Duodenal mucosa (tissue), 2 donors: ENCODE data around the gene PCDHA8.
A peak's percentile ranks its signal among the peaks of the same experiment; 100 is the strongest.
"Not testable (repeated sequence)": the region's sequence is repeated elsewhere in the genome, so short reads cannot be mapped to it uniquely, and the experiment has no call there.

ENCODE experiments used
- H3K27ac ChIP-seq: one replicate; pipeline ENCODE4 v1.7.0; 2013; ENCODE audit warnings: low read depth, low read length
- H3K27me3 ChIP-seq, 2 donors: one replicate each; pipeline ENCODE4 v1.7.0; 2013; ENCODE audit warnings: low read length in 2 of 2, control low read depth in 1 of 2; ENCODE audit not compliant: insufficient read depth in 2 of 2, control insufficient read depth in 1 of 2
- H3K36me3 ChIP-seq, 2 donors: one replicate each; pipeline ENCODE4 v1.7.0; 2013; ENCODE audit warnings: low read length in 2 of 2, control low read depth in 1 of 2; ENCODE audit not compliant: insufficient read depth in 2 of 2, control insufficient read depth in 1 of 2
- H3K4me1 ChIP-seq, 2 donors: one replicate each; pipeline ENCODE4 v1.7.0; 2013; ENCODE audit warnings: low read length in 2 of 2, control low read depth in 1 of 2; ENCODE audit not compliant: insufficient read depth in 2 of 2, control insufficient read depth in 1 of 2
- H3K4me3 ChIP-seq, 2 donors: one replicate each; pipeline ENCODE4 v1.7.0; 2013; ENCODE audit warnings: low read length in 2 of 2, low read depth in 1 of 2
- H3K9ac ChIP-seq, 2 donors: one replicate each; pipeline ENCODE4 v1.7.0; 2013; ENCODE audit warnings: low read length in 2 of 2, low read depth in 1 of 2
- H3K9me3 ChIP-seq, 2 donors: one replicate each; pipeline ENCODE4 v1.7.0; 2013; ENCODE audit warnings: low read length in 2 of 2, control low read depth in 1 of 2; ENCODE audit not compliant: control insufficient read depth in 1 of 2

Gene PCDHA8

GRCh38 chr5:140806834-140807775 lies 33.9 kb upstream of the PCDHA8 start, which contains the start of gene PCDHA4:
Gene PCDHA4 (plus strand): TSS chr5:140807068.
- no peak within 1 kb of the TSS for H3K27ac ChIP-seq
- H3K36me3 ChIP-seq, result no peaks in the 10 kb centered on the region
- H3K9me3 ChIP-seq, result peaks cover 7 to 28% of the 10 kb centered on the region in 2 donors
- peak within 1 kb of the TSS in 1 of 2 donors; percentile 48 for H3K4me3 ChIP-seq
- H3K4me1 ChIP-seq, result no peaks in the 10 kb centered on the region
- H3K9ac ChIP-seq, result no peak within 1 kb of the TSS
- no peaks in the 10 kb centered on the region for H3K27me3 ChIP-seq

- not testable (repeated sequence) for H3K4me1 ChIP-seq, H3K27me3 ChIP-seq, H3K9ac ChIP-seq, H3K36me3 ChIP-seq, H3K27ac ChIP-seq, H3K4me3 ChIP-seq
- H3K9me3 ChIP-seq, result peaks cover 9 to 16% of the 10 kb centered on the region in 2 donors
These were observed 32.6 kb upstream of the PCDHA8 start for GRCh38 chr5:140808241-140808888.

- no peak overlapping the region for H3K9ac ChIP-seq
- H3K9me3 ChIP-seq, result peaks cover 11 to 16% of the 10 kb centered on the region in 2 donors
- H3K27ac ChIP-seq, result no peak overlapping the region
- no peaks in the 10 kb centered on the region for H3K36me3 ChIP-seq
- H3K27me3 ChIP-seq, result no peaks in the 10 kb centered on the region
- H3K4me3 ChIP-seq, result no peak overlapping the region
- H3K4me1 ChIP-seq, result no peaks in the 10 kb centered on the region
These were observed 32.1 kb upstream of the PCDHA8 start for GRCh38 chr5:140808889-140809291.

- no peak within 1 kb of the TSS for H3K9ac ChIP-seq
- H3K27me3 ChIP-seq, result no peaks in the 10 kb centered on the region
- H3K27ac ChIP-seq, result no peak within 1 kb of the TSS
- H3K4me3 ChIP-seq, result no peak within 1 kb of the TSS
- no peaks in the 10 kb centered on the region for H3K36me3 ChIP-seq
- H3K9me3 ChIP-seq, result peaks cover 4 to 9% of the 10 kb centered on the region in 2 donors
- no peaks in the 10 kb centered on the region for H3K4me1 ChIP-seq
These were observed 19.4 kb upstream of the PCDHA8 start, which contains the start of gene PCDHA5 for GRCh38 chr5:140821375-140822280. Gene PCDHA5 (plus strand): TSS chr5:140821613.

GRCh38 chr5:140822281-140822629 lies 18.7 kb upstream of the PCDHA8 start:
- H3K27me3 ChIP-seq, result no peaks in the 10 kb centered on the region
- H3K9ac ChIP-seq, result no peak overlapping the region
- no peaks in the 10 kb centered on the region for H3K4me1 ChIP-seq
- no peak overlapping the region for H3K4me3 ChIP-seq
- H3K36me3 ChIP-seq, result no peaks in the 10 kb centered on the region
- no peak overlapping the region for H3K27ac ChIP-seq
- peaks cover 4 to 9% of the 10 kb centered on the region in 2 donors for H3K9me3 ChIP-seq

- H3K4me3 ChIP-seq, H3K36me3 ChIP-seq, H3K27ac ChIP-seq, H3K9ac ChIP-seq, H3K9me3 ChIP-seq, H3K4me1 ChIP-seq, H3K27me3 ChIP-seq: not testable (repeated sequence)
These were observed 18.0 kb upstream of the PCDHA8 start for GRCh38 chr5:140822969-140823368.

- Histone ChIP-seq H3K9me3 (peaks cover 9 to 12% of the 10 kb centered on the region in 2 donors), H3K36me3 (no peaks in the 10 kb centered on the region), H3K4me3 (no peak overlapping the region), H3K4me1 (no peaks in the 10 kb centered on the region), H3K27ac (no peak overlapping the region), H3K9ac (no peak overlapping the region), H3K27me3 (no peaks in the 10 kb centered on the region)
These were observed 17.5 kb upstream of the PCDHA8 start for GRCh38 chr5:140823475-140823874.

GRCh38 chr5:140827704-140828361 lies 13.2 kb upstream of the PCDHA8 start, which contains the start of gene PCDHA6:
Gene PCDHA6 (plus strand): TSS chr5:140827960. CDS start chr5:140828092, 132 bp downstream.
- no peaks in the 10 kb centered on the region for H3K36me3 ChIP-seq
- H3K9ac ChIP-seq, result no peak within 1 kb of the TSS
- H3K27ac ChIP-seq, result no peak within 1 kb of the TSS
- peaks cover 16 to 20% of the 10 kb centered on the region in 2 donors for H3K9me3 ChIP-seq
- no peak within 1 kb of the TSS for H3K4me3 ChIP-seq
- no peaks in the 10 kb centered on the region for H3K4me1 ChIP-seq
- H3K27me3 ChIP-seq, result no peaks in the 10 kb centered on the region

GRCh38 chr5:140828362-140828737 lies 12.6 kb upstream of the PCDHA8 start:
- Histone ChIP-seq H3K27me3 (no peaks in the 10 kb centered on the region), H3K36me3 (no peaks in the 10 kb centered on the region), H3K4me1 (no peaks in the 10 kb centered on the region), H3K9ac (no peak overlapping the region), H3K9me3 (peaks cover 16 to 19% of the 10 kb centered on the region in 2 donors), H3K27ac (no peak overlapping the region), H3K4me3 (no peak overlapping the region)
